Thyroid gland (tissue), 4 donors: Measurements from ENCODE around the gene FCHSD2.

Experiments
- CTCF ChIP-seq, 6 experiments: fragments of 200-600 bp in 3 of 6; fragments of 450-650 bp in 3 of 6; sonication (generic) in 3 of 6; IDR thresholded peaks; one replicate each; pipeline ENCODE4 v1.5.1; 2016 to 2019; ENCODE audit warnings: antibody characterized with exemption in 6 of 6, mild to moderate bottlenecking in 2 of 6, inconsistent platforms in 1 of 6, moderate library complexity in 1 of 6
- POLR2A ChIP-seq, 2 donors: fragments of 450-650 bp; IDR thresholded peaks; one replicate each; pipeline ENCODE4 v1.6.1; 2017; ENCODE audit warnings: antibody characterized with exemption in 2 of 2, mild to moderate bottlenecking in 2 of 2, moderate library complexity in 1 of 2

DNA sequence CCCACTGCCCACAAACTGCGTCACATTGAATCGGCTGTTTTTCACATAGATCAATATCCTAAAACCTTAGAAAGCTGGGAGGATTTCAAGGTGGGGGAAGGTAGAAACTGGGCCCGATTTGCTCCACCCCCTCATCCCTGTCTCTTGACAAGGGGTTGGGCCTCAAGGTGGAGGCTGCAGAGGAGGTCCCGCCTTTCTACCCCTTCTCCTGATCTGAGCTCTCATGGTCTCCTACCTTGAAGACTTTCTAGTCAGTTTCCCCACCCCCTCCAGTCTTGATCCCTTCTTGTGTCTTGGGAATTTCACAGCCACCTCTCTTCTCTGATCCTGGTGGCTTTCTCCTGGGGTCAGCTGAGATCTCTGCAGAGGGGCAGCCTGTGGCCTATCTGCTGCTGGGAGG lies 343.8 kb downstream of the FCHSD2 start:
- TF ChIP-seq CTCF (IDR thresholded peaks at IDR 0.05), result no peak
- no peak for TF ChIP-seq POLR2A (IDR thresholded peaks at IDR 0.05)
